HG02981 (cell line): ENCODE measurements around the gene ZBED1.
"Not testable (repeated sequence)": the region's sequence is repeated elsewhere in the genome, so short reads cannot be mapped to it uniquely, and the experiment has no call there.

ENCODE experiments used
- ATAC-seq: cut with Tn5 transposase; IDR thresholded peaks from one replicate; pipeline ENCODE4 v1.9.1; 2021; ENCODE audit warnings: mild to moderate bottlenecking, moderate library complexity; ENCODE audit not compliant: unreplicated experiment

ZBED1 gene

GRCh38 chrX:2520539-2520938 is 19.8 kb upstream of the ZBED1 start:
- ATAC-seq = no peak

- not testable (repeated sequence) for ATAC-seq
Measured at GRCh38 chrX:2519638-2520037, 18.9 kb upstream of the ZBED1 start.

- peak; percentile 1 for ATAC-seq
Measured at GRCh38 chrX:2517055-2517454, 16.3 kb upstream of the ZBED1 start.

- peak; percentile 51 for ATAC-seq
Measured at GRCh38 chrX:2516623-2517022, 15.8 kb upstream of the ZBED1 start.

- no peak for ATAC-seq
Measured at GRCh38 chrX:2514131-2514530, 13.4 kb upstream of the ZBED1 start.

GRCh38 chrX:2513121-2513664 is 12.4 kb upstream of the ZBED1 start:
- no peak for ATAC-seq

GRCh38 chrX:2512501-2512900 is 11.7 kb upstream of the ZBED1 start:
- ATAC-seq = no peak

- no peak for ATAC-seq
Measured at GRCh38 chrX:2511326-2511725, 10.6 kb upstream of the ZBED1 start.

GRCh38 chrX:2508648-2509335 is 8.0 kb upstream of the ZBED1 start:
- ATAC-seq = no peak

- no peak for ATAC-seq
Measured at GRCh38 chrX:2507904-2508627, 7.3 kb upstream of the ZBED1 start.

- ATAC-seq = no peak
Measured at GRCh38 chrX:2507196-2507595, 6.4 kb upstream of the ZBED1 start.

- ATAC-seq = not testable (repeated sequence)
Measured at GRCh38 chrX:2505341-2505740, 4.6 kb upstream of the ZBED1 start.

- no peak for ATAC-seq
Measured at GRCh38 chrX:2504706-2505332, 4.0 kb upstream of the ZBED1 start.

GRCh38 chrX:2503591-2504500 is 3.1 kb upstream of the ZBED1 start:
- ATAC-seq = no peak

- no peak for ATAC-seq
Measured at GRCh38 chrX:2502668-2503519, 2.1 kb upstream of the ZBED1 start.

GRCh38 chrX:2502120-2502667 is 1.4 kb upstream of the ZBED1 start:
- ATAC-seq = no peak

- ATAC-seq = no peak
Measured at GRCh38 chrX:2501559-2502102, 855 bp upstream of the ZBED1 start.

- peak; percentile 41 for ATAC-seq
Measured at GRCh38 chrX:2500091-2500802, 529 bp downstream of the ZBED1 start.

- ATAC-seq = no peak
Measured at GRCh38 chrX:2499507-2499906, 1.3 kb downstream of the ZBED1 start.
